Measurements from ENCODE around the gene IL17RA.

IL17RA gene

GRCh38 chr22:17083811-17084441 is 874 bp upstream of the IL17RA start:
- DNase-seq (ENCODE audit: low read depth, low spot score) = no peak

DNA sequence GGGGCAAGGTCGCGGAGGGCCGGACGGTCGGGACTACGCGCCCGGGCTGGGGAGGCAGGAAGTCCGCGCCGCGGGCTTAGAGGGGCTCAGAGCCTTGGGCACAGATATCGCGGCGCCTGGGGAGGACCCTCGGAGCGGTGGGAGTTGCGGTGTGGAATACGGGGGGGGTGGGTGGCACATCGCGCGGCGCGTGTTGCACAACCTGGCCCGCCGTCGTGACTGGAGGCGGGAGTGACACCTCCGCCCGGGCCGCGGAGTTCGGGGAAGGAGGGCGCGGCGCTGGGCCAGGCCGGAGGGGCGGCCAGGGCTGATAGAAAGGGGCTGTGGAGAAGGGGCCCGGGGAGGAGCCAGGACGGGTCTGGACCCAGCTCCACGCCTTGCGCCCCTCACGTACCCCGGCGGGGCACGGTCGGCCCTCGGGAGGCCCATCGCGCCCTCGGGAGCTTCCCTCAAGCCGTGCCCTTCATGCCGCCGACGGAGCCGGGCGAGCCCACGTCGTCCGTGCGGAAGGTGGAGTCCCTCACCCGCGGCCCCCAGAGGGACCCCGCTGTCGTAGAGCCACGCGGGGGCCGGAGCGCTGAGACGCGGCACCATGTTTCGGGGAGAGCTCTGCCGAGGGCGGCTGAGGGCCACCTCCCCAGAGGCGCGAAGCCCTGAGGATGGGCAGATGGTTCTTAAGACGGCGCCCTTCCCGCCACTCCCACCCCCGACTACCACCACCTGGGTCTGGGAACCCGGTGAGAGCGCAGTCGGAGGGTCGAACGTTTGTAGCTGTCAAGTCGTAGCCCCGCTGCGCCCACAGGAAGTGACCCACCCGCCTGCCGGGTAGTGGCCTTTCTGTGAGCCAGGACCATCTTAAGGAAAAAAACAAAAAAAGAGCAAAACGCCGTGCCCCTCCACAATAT is 729 bp downstream of the IL17RA start:
- no peak for DNase-seq (ENCODE audit: low read depth, low spot score)

GRCh38 chr22:17086296-17086695 is 1.5 kb downstream of the IL17RA start:
- DNase-seq (ENCODE audit: low read depth, low spot score) = no peak

DNA sequence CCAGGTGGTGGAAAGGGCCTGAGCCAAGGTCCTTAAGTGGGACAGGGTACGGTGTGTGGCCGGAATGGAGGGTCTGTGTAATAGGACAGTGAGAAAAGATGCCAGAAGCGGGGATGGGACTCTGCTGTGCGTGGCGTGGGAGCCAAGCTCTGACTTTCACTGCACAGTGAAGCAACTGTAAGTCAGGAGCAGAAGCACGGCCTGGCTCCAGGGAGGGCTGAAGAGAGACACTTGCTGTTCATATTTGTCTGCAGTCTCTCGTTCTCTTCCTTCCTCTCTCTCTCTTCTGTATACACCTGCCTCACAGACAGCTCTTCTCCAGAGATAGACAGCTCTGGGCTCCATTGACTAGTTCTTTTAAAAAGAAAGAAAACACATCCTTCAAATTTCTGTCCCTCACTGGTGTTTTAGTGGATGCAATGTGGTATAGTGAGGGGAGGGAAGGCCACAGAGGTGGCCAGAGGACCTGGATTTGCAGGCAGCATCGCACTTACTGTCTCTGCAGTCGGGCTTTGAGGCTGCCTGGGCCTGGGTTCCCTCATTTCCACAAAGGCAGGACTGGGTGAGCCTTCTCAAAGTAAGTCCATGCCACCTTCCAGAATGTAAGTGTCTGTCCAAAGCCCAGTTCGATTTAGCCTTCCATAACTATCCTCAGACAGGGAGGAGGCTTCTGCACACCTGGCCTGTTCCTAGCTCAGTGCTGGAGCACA is 2.1 kb downstream of the IL17RA start:
- no peak for DNase-seq (ENCODE audit: low read depth, low spot score)

GRCh38 chr22:17087498-17088131 is 2.8 kb downstream of the IL17RA start:
- no peak for DNase-seq (ENCODE audit: low read depth, low spot score)

DNA sequence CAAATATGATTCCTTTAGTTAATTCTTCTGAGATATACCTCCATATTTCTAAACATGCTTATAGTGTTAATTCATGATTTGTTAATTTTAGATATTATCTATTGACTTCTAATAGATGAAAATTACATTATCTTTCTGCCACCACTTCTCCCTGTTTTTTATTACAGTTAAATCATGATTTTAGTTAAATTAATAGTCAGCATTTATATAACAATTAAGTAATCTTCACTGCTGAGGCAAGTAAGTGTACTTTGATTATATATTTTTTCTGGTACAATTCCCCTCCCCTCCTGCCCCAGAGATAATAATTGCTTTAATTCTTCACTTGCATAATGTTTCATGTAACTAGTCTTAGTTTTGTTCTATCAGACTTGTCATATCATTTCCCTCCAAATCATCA is 5.8 kb downstream of the IL17RA start:
- DNase-seq (ENCODE audit: low read depth, low spot score) = no peak

GRCh38 chr22:17091851-17092250 is 7.1 kb downstream of the IL17RA start:
- no peak for DNase-seq (ENCODE audit: low read depth, low spot score)

GRCh38 chr22:17093081-17093480 is 8.3 kb downstream of the IL17RA start:
- no peak for DNase-seq (ENCODE audit: low read depth, low spot score)

DNA sequence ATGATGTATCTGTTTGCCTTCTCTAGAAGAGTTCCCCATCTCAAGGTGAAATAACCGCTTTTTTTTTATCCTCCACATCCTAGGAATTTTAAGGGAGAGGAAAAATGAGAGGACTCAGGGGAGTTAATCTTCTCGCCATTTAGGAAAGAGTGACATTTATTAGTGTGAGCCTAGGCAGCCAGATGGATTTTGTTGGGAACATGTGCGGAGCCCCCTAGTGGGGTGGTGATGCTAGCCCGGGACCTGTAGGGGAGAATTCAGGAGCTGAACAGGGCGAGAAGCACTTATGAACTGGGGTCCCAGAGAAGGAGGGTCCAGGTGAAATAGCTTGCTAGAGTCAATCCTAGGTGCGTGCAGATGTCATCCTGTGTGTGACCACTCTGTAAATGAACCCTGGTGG is 10.7 kb downstream of the IL17RA start:
- DNase-seq (ENCODE audit: low read depth, low spot score) = no peak

GRCh38 chr22:17096071-17096470 is 11.3 kb downstream of the IL17RA start:
- DNase-seq (ENCODE audit: low read depth, low spot score) = no peak

- no peak for DNase-seq (ENCODE audit: low read depth, low spot score)
Observed at GRCh38 chr22:17097062-17097461, 12.3 kb downstream of the IL17RA start.

GRCh38 chr22:17097701-17098100 is 12.9 kb downstream of the IL17RA start:
- DNase-seq (ENCODE audit: low read depth, low spot score) = no peak

DNA sequence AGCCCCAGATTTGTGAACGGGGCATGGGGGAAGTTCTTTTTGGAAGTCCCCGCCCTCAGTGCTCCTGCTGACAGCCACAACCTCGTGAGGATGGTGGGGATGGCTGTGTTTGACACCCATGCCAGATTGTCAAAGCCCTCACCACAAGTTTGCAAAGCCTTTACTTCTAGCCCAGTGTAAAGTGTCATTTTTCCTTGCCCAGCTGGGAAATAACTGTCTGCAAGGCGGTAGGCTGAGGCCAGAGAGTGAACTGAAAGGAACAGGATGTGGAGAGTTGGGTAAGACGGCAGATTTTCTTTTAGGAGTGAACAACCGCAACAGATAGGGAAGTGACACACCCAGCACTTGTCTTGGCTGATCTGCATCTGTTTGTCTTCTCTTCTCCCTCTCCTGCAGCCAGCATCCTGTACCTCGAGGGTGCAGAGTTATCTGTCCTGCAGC is 13.6 kb downstream of the IL17RA start:
- DNase-seq (ENCODE audit: low read depth, low spot score) = no peak

- DNase-seq (ENCODE audit: low read depth, low spot score) = no peak
Observed at GRCh38 chr22:17100621-17101020, 15.8 kb downstream of the IL17RA start.

- no peak for DNase-seq (ENCODE audit: low read depth, low spot score)
Observed at GRCh38 chr22:17101475-17102296, 16.9 kb downstream of the IL17RA start.

DNA sequence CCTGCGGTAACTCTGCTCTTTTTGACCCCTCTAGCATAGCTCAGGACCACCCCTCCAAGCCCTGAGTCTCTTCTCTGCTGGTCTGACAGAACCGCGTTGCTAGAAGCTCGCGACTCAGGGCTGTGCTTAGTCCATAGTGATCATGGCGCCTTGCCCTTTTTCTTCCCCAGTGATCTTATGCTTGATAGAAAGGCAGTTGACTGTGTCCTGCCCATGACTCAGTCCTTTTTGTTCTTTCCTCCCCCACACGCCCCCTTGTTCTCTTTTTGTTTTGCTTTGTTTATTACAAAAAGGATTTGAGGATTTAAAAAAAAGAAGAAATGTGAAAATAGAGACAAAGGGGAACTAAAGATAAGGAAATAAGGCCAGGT is 17.5 kb downstream of the IL17RA start:
- DNase-seq (ENCODE audit: low read depth, low spot score) = no peak

- no peak for DNase-seq (ENCODE audit: low read depth, low spot score)
Observed at GRCh38 chr22:17103351-17103750, 18.6 kb downstream of the IL17RA start.

- DNase-seq (ENCODE audit: low read depth, low spot score) = no peak
Observed at GRCh38 chr22:17104336-17104935, 19.6 kb downstream of the IL17RA start.

DNA sequence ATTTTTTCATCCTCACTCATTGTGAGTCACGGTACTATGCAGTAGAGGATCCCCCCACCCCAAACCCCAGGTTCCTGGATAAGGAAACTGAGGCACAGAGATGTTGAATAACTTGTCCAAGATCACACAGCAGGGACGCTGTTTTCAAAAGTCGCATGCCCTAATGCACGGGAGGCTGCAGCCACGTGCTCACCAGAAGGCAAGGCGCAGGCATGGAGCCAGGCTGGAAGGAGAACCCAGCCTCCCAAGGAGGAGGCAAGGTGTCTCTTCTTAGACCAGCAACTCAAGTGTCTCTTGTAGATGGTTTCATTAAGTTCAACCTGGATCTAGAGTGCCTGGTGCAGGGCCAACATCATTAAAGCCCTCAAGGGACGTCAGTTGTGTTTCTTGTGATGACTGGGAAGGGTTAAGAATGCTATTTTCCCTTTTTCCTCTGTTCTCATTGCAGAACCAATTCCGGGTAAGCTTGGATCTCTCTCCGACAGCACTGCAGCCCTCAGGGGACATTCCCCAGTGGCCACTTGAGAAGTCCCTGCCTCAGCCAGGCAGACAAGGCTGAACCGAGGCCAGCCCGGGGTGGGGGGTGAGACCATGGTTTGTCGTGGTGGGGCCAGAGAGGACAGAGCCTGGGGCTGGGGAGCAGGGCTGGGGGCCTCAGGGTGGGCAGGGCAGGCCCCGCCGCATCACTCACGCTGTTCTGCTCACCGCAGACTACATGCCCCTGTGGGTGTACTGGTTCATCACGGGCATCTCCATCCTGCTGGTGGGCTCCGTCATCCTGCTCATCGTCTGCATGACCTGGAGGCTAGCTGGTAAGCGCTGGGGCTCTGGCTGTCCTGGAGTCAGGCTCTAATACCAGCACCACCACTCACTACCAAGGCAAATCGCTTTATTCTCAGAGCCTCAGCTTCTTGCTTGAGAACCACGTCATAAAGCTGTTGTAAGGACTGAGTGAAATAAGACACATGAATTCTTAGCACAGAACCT is 20.6 kb downstream of the IL17RA start:
- no peak for DNase-seq (ENCODE audit: low read depth, low spot score)

Data from smooth muscle cell of the brain vasculature (primary cell).